ENCODE measurements around the gene NPEPL1.

Gene NPEPL1

GRCh38 chr20:58650181-58650775 lies 42.3 kb upstream of the NPEPL1 start:
- peak overlapping the region; percentile 83 for H3K4me3 ChIP-seq (ENCODE audit: extremely low read depth, insufficient read depth, low read length, poor library complexity, severe bottlenecking)
- H3K4me1 ChIP-seq (ENCODE audit: control insufficient read depth, insufficient read depth, low read length, poor library complexity, severe bottlenecking), result peaks cover 9% of the 10 kb centered on the region
- no peaks in the 10 kb centered on the region for H3K9me3 ChIP-seq (ENCODE audit: control insufficient read depth, low read length)
- WGBS, 2 experiments (ENCODE audit: insufficient coverage in 2 of 2), result 44 to 61% methylated on average over 47 to 54 of the region's 62 CpGs
- peaks cover 3% of the 10 kb centered on the region for H3K36me3 ChIP-seq (ENCODE audit: control insufficient read depth, insufficient read depth, low read length)
- H3K27ac ChIP-seq (ENCODE audit: low read depth, low read length, severe bottlenecking), result peak overlapping the region; percentile 85

GRCh38 chr20:58650776-58651558 lies 41.6 kb upstream of the NPEPL1 start, which contains the start of gene STX16:
TSS of gene STX16 (plus strand) at chr20:58651283. CDS start at chr20:58652007, 724 bp downstream.
- Histone ChIP-seq H3K4me3 (ENCODE audit: extremely low read depth, insufficient read depth, low read length, poor library complexity, severe bottlenecking) (peak within 1 kb of the TSS; percentile 83), H3K27ac (ENCODE audit: low read depth, low read length, severe bottlenecking) (peak within 1 kb of the TSS; percentile 85)
- 8 to 9% methylated on average over 39 to 42 of the region's 49 CpGs for WGBS, 2 experiments (ENCODE audit: insufficient coverage in 2 of 2)

GRCh38 chr20:58651559-58651945 lies 41.0 kb upstream of the NPEPL1 start:
- H3K27ac ChIP-seq (ENCODE audit: low read depth, low read length, severe bottlenecking), result peak overlapping the region; percentile 85
- peaks cover 13% of the 10 kb centered on the region for H3K4me1 ChIP-seq (ENCODE audit: control insufficient read depth, insufficient read depth, low read length, poor library complexity, severe bottlenecking)
- 13 to 30% methylated on average over 6 to 15 of the region's 18 CpGs for WGBS, 2 experiments (ENCODE audit: insufficient coverage in 2 of 2)
- peaks cover 7% of the 10 kb centered on the region for H3K36me3 ChIP-seq (ENCODE audit: control insufficient read depth, insufficient read depth, low read length)
- H3K9me3 ChIP-seq (ENCODE audit: control insufficient read depth, low read length), result no peaks in the 10 kb centered on the region
- peak overlapping the region; percentile 83 for H3K4me3 ChIP-seq (ENCODE audit: extremely low read depth, insufficient read depth, low read length, poor library complexity, severe bottlenecking)

More at GRCh38 chr20:58650776-58651558, 41.6 kb upstream of the NPEPL1 start, which contains the start of gene STX16:
- Histone ChIP-seq H3K9me3 (ENCODE audit: control insufficient read depth, low read length) (no peaks in the 10 kb centered on the region), H3K36me3 (ENCODE audit: control insufficient read depth, insufficient read depth, low read length) (peaks cover 7% of the 10 kb centered on the region), H3K4me1 (ENCODE audit: control insufficient read depth, insufficient read depth, low read length, poor library complexity, severe bottlenecking) (peaks cover 13% of the 10 kb centered on the region)

- Histone ChIP-seq H3K4me3 (ENCODE audit: extremely low read depth, insufficient read depth, low read length, poor library complexity, severe bottlenecking) (peak overlapping the region; percentile 83), H3K9me3 (ENCODE audit: control insufficient read depth, low read length) (no peaks in the 10 kb centered on the region), H3K4me1 (ENCODE audit: control insufficient read depth, insufficient read depth, low read length, poor library complexity, severe bottlenecking) (peaks cover 13% of the 10 kb centered on the region), H3K27ac (ENCODE audit: low read depth, low read length, severe bottlenecking) (peak overlapping the region; percentile 85), H3K36me3 (ENCODE audit: control insufficient read depth, insufficient read depth, low read length) (peaks cover 7% of the 10 kb centered on the region)
- WGBS, 2 experiments (ENCODE audit: insufficient coverage in 2 of 2), result 3 to 16% methylated on average over 7 to 11 of the region's 30 CpGs
Observed at GRCh38 chr20:58651946-58652605, 40.5 kb upstream of the NPEPL1 start.

- 5 to 8% methylated on average over 6 of the region's 12 CpGs for WGBS, 2 experiments (ENCODE audit: insufficient coverage in 2 of 2)
- Histone ChIP-seq H3K27ac (ENCODE audit: low read depth, low read length, severe bottlenecking) (peak overlapping the region; percentile 85), H3K36me3 (ENCODE audit: control insufficient read depth, insufficient read depth, low read length) (peaks cover 7% of the 10 kb centered on the region), H3K4me1 (ENCODE audit: control insufficient read depth, insufficient read depth, low read length, poor library complexity, severe bottlenecking) (peaks cover 13% of the 10 kb centered on the region), H3K4me3 (ENCODE audit: extremely low read depth, insufficient read depth, low read length, poor library complexity, severe bottlenecking) (peak overlapping the region; percentile 83), H3K9me3 (ENCODE audit: control insufficient read depth, low read length) (no peaks in the 10 kb centered on the region)
Observed at GRCh38 chr20:58652606-58653294, 39.9 kb upstream of the NPEPL1 start.

GRCh38 chr20:58654337-58654736 lies 38.3 kb upstream of the NPEPL1 start:
- peaks cover 13% of the 10 kb centered on the region for H3K4me1 ChIP-seq (ENCODE audit: control insufficient read depth, insufficient read depth, low read length, poor library complexity, severe bottlenecking)

GRCh38 chr20:58655328-58656107 lies 37.1 kb upstream of the NPEPL1 start:
- Histone ChIP-seq H3K27ac (ENCODE audit: low read depth, low read length, severe bottlenecking) (no peak overlapping the region), H3K4me1 (ENCODE audit: control insufficient read depth, insufficient read depth, low read length, poor library complexity, severe bottlenecking) (peaks cover 13% of the 10 kb centered on the region), H3K9me3 (ENCODE audit: control insufficient read depth, low read length) (no peaks in the 10 kb centered on the region), H3K4me3 (ENCODE audit: extremely low read depth, insufficient read depth, low read length, poor library complexity, severe bottlenecking) (no peak overlapping the region), H3K36me3 (ENCODE audit: control insufficient read depth, insufficient read depth, low read length) (peaks cover 13% of the 10 kb centered on the region)
- 69 to 79% methylated on average over 4 to 5 of the region's 6 CpGs for whole genome bisulfite sequencing, 2 experiments (ENCODE audit: insufficient coverage in 2 of 2)

More at GRCh38 chr20:58654337-58654736, 38.3 kb upstream of the NPEPL1 start:
- WGBS, 2 experiments (ENCODE audit: insufficient coverage in 2 of 2), result 100% methylated on average over 1 of the region's 4 CpGs
- H3K27ac ChIP-seq (ENCODE audit: low read depth, low read length, severe bottlenecking), result no peak overlapping the region
- H3K36me3 ChIP-seq (ENCODE audit: control insufficient read depth, insufficient read depth, low read length), result peaks cover 7% of the 10 kb centered on the region
- no peak overlapping the region for H3K4me3 ChIP-seq (ENCODE audit: extremely low read depth, insufficient read depth, low read length, poor library complexity, severe bottlenecking)
- H3K9me3 ChIP-seq (ENCODE audit: control insufficient read depth, low read length), result no peaks in the 10 kb centered on the region

GRCh38 chr20:58656831-58657230 lies 35.8 kb upstream of the NPEPL1 start:
- H3K36me3 ChIP-seq (ENCODE audit: control insufficient read depth, insufficient read depth, low read length), result peaks cover 26% of the 10 kb centered on the region
- H3K9me3 ChIP-seq (ENCODE audit: control insufficient read depth, low read length), result no peaks in the 10 kb centered on the region
- no peak overlapping the region for H3K4me3 ChIP-seq (ENCODE audit: extremely low read depth, insufficient read depth, low read length, poor library complexity, severe bottlenecking)
- H3K4me1 ChIP-seq (ENCODE audit: control insufficient read depth, insufficient read depth, low read length, poor library complexity, severe bottlenecking), result peaks cover 13% of the 10 kb centered on the region
- H3K27ac ChIP-seq (ENCODE audit: low read depth, low read length, severe bottlenecking), result no peak overlapping the region
- 40 to 63% methylated on average over 1 of the region's 2 CpGs for WGBS, 2 experiments (ENCODE audit: insufficient coverage in 2 of 2)

GRCh38 chr20:58657262-58657661 lies 35.3 kb upstream of the NPEPL1 start:
- H3K4me1 ChIP-seq (ENCODE audit: control insufficient read depth, insufficient read depth, low read length, poor library complexity, severe bottlenecking), result peaks cover 13% of the 10 kb centered on the region
- no peak overlapping the region for H3K4me3 ChIP-seq (ENCODE audit: extremely low read depth, insufficient read depth, low read length, poor library complexity, severe bottlenecking)
- H3K9me3 ChIP-seq (ENCODE audit: control insufficient read depth, low read length), result no peaks in the 10 kb centered on the region
- WGBS, 2 experiments (ENCODE audit: insufficient coverage in 2 of 2), result 100% methylated on average over 1 of the region's 2 CpGs
- H3K27ac ChIP-seq (ENCODE audit: low read depth, low read length, severe bottlenecking), result no peak overlapping the region
- peaks cover 31% of the 10 kb centered on the region for H3K36me3 ChIP-seq (ENCODE audit: control insufficient read depth, insufficient read depth, low read length)

GRCh38 chr20:58657986-58658385 lies 34.6 kb upstream of the NPEPL1 start:
- 73 to 91% methylated on average over 3 to 4 of the region's 4 CpGs for WGBS, 2 experiments (ENCODE audit: insufficient coverage in 2 of 2)
- Histone ChIP-seq H3K4me1 (ENCODE audit: control insufficient read depth, insufficient read depth, low read length, poor library complexity, severe bottlenecking) (peaks cover 13% of the 10 kb centered on the region), H3K4me3 (ENCODE audit: extremely low read depth, insufficient read depth, low read length, poor library complexity, severe bottlenecking) (no peak overlapping the region), H3K27ac (ENCODE audit: low read depth, low read length, severe bottlenecking) (no peak overlapping the region), H3K9me3 (ENCODE audit: control insufficient read depth, low read length) (no peaks in the 10 kb centered on the region), H3K36me3 (ENCODE audit: control insufficient read depth, insufficient read depth, low read length) (peaks cover 36% of the 10 kb centered on the region)
